SK-N-SH treated with all-trans-retinoic acid at 6 μM for 48 hours (cell line): ENCODE measurements around the gene SMDT1.

Experiments used
- ATAC-seq: fragments of 200-7000 bp; cut with Tn5 transposase; 3 replicates; pipeline ENCODE4 v1.9.1; 2020; ENCODE audit warnings: mild to moderate bottlenecking, moderate library complexity
- BACH2 ChIP-seq: fragments of 250-450 bp; sonication (Bioruptor Pico); IDR thresholded peaks from 2 replicates; pipeline ENCODE4 v1.9.0; 2021; ENCODE audit warnings: mild to moderate bottlenecking, borderline replicate concordance
- CSDC2 ChIP-seq: fragments of 250-450 bp; sonication (Bioruptor Pico); IDR thresholded peaks from 2 replicates; pipeline ENCODE4 v1.5.0; 2020; ENCODE audit warnings: mild to moderate bottlenecking, moderate library complexity
- ESRRG ChIP-seq: fragments of 250-450 bp; sonication (Bioruptor Pico); IDR thresholded peaks from 2 replicates; pipeline ENCODE4 v1.6.1; 2021; ENCODE audit warnings: mild to moderate bottlenecking
- GLIS3 ChIP-seq: fragments of 250-450 bp; sonication (Bioruptor Pico); IDR thresholded peaks from 2 replicates; pipeline ENCODE4 v1.5.0; 2020; ENCODE audit warnings: mild to moderate bottlenecking, moderate library complexity
- ISL1 ChIP-seq: fragments of 250-450 bp; sonication (Bioruptor Pico); IDR thresholded peaks from 2 replicates; pipeline ENCODE4 v2.1.2; 2022; ENCODE audit warnings: mild to moderate bottlenecking, moderate library complexity
- OSR1 ChIP-seq: fragments of 250-450 bp; sonication (Bioruptor Pico); IDR thresholded peaks from 2 replicates; pipeline ENCODE4 v1.8.0; 2022; ENCODE audit warnings: moderate library complexity, mild to moderate bottlenecking, inconsistent platforms
- PATZ1 ChIP-seq: fragments of 250-450 bp; sonication (Bioruptor Pico); IDR thresholded peaks from 2 replicates; pipeline ENCODE4 v1.8.0; 2020; ENCODE audit warnings: mild to moderate bottlenecking, moderate library complexity, borderline replicate concordance
- PPARA ChIP-seq: fragments of 250-450 bp; sonication (Bioruptor Pico); IDR thresholded peaks from 2 replicates; pipeline ENCODE4 v1.5.0; 2020; ENCODE audit warnings: mild to moderate bottlenecking, borderline replicate concordance
- RARB ChIP-seq: fragments of 250-450 bp; sonication (Bioruptor Pico); IDR thresholded peaks from 2 replicates; pipeline ENCODE4 v1.8.0; 2021; ENCODE audit warnings: mild to moderate bottlenecking, moderate library complexity
- SNAI2 ChIP-seq: fragments of 250-450 bp; sonication (Bioruptor Pico); IDR thresholded peaks from 2 replicates; pipeline ENCODE4 v1.5.0; 2020; ENCODE audit warnings: mild to moderate bottlenecking, moderate library complexity
- TCF4 ChIP-seq: fragments of 250-450 bp; sonication (Bioruptor Pico); IDR thresholded peaks from 2 replicates; pipeline ENCODE4 v1.8.0; 2021; ENCODE audit warnings: mild to moderate bottlenecking, moderate library complexity, borderline replicate concordance
- TOX ChIP-seq: fragments of 250-450 bp; sonication (Bioruptor Pico); IDR thresholded peaks from 2 replicates; pipeline ENCODE4 v1.8.0; 2021; ENCODE audit warnings: mild to moderate bottlenecking, moderate library complexity, borderline replicate concordance
- ZFP3 ChIP-seq: fragments of 250-450 bp; sonication (Bioruptor Pico); IDR thresholded peaks from 2 replicates; pipeline ENCODE4 v1.5.0; 2020; ENCODE audit warnings: mild to moderate bottlenecking, moderate library complexity
- ZFP30 ChIP-seq: fragments of 450-650 bp; formaldehyde crosslinking; IDR thresholded peaks from 2 replicates; pipeline ENCODE4 v1.5.0; 2022; ENCODE audit warnings: mild to moderate bottlenecking, moderate library complexity
- ZNF70 ChIP-seq: fragments of 450-650 bp; formaldehyde crosslinking; IDR thresholded peaks from 2 replicates; pipeline ENCODE4 v1.5.0; 2020; ENCODE audit warnings: mild to moderate bottlenecking, moderate library complexity
- ZNF8 ChIP-seq: fragments of 450-650 bp; formaldehyde crosslinking; IDR thresholded peaks from 2 replicates; pipeline ENCODE4 v1.5.0; 2020; ENCODE audit warnings: mild to moderate bottlenecking, moderate library complexity
- TF ChIP-seq, protein P1 (sequence below): fragments of 250-450 bp; sonication (Bioruptor Pico); IDR thresholded peaks from 2 replicates; pipeline ENCODE4 v1.8.0; 2021; ENCODE audit warnings: low read depth, mild to moderate bottlenecking, moderate library complexity, borderline replicate concordance
- TF ChIP-seq, protein P2 (sequence below): fragments of 250-450 bp; sonication (Bioruptor Pico); IDR thresholded peaks from 2 replicates; pipeline ENCODE4 v1.5.1; 2021; ENCODE audit warnings: mild to moderate bottlenecking, moderate library complexity

Gene SMDT1

GRCh38 chr22:42064629-42065028 lies 14.9 kb upstream of the SMDT1 start:
- TF ChIP-seq TCF4 (no peak), TOX (no peak), ZFP3 (no peak)

DNA sequence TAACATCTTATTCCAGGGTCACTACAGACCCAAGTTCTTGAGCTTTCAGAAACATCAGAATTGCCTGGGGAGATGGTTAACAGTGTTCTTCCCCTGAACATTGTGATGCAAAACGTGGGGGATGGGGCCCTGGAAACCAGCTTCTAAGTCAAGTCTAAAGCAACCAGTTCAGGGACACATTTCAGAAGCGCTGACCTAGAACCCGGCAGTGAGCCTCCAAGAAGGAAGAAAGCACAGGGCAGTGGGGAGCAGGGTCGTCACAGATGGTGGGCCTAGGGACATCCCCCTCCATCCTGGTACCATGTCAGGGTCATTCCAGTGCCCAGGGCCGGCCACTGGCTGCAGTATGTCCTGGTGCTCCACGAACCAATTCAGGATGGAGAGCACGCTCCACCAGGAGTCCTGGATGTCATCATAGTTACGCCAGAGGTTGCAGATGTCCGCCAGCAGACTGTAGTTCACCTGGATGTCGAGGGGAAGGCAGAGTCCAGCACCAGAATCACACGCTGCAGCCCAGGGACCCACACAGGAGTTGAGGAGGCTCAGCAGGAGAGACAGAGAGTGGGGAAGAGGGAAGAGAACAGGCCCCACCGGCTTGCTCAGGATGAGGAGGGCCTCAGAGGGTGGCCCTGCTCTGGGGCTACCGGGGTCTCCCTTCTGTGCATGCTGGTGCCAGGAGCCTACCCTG lies 13.9 kb upstream of the SMDT1 start:
- no peak for ATAC-seq
- TF ChIP-seq GLIS3 (CRISPR knock-in tag) (no peak), ESRRG (no peak), SNAI2 (CRISPR knock-in tag) (no peak), TCF4 (no peak), ZNF8 (CRISPR knock-in tag) (no peak), OSR1 (CRISPR knock-in tag) (no peak), PPARA (CRISPR knock-in tag) (no peak), ZNF70 (CRISPR knock-in tag) (no peak), TOX (no peak), BACH2 (CRISPR knock-in tag) (no peak)
- TF ChIP-seq, protein P1, sequence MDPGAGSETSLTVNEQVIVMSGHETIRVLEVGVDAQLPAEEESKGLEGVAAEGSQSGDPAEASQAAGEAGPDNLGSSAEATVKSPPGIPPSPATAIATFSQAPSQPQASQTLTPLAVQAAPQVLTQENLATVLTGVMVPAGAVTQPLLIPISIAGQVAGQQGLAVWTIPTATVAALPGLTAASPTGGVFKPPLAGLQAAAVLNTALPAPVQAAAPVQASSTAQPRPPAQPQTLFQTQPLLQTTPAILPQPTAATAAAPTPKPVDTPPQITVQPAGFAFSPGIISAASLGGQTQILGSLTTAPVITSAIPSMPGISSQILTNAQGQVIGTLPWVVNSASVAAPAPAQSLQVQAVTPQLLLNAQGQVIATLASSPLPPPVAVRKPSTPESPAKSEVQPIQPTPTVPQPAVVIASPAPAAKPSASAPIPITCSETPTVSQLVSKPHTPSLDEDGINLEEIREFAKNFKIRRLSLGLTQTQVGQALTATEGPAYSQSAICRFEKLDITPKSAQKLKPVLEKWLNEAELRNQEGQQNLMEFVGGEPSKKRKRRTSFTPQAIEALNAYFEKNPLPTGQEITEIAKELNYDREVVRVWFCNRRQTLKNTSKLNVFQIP (CRISPR knock-in tag): no peak
- TF ChIP-seq, protein P2, sequence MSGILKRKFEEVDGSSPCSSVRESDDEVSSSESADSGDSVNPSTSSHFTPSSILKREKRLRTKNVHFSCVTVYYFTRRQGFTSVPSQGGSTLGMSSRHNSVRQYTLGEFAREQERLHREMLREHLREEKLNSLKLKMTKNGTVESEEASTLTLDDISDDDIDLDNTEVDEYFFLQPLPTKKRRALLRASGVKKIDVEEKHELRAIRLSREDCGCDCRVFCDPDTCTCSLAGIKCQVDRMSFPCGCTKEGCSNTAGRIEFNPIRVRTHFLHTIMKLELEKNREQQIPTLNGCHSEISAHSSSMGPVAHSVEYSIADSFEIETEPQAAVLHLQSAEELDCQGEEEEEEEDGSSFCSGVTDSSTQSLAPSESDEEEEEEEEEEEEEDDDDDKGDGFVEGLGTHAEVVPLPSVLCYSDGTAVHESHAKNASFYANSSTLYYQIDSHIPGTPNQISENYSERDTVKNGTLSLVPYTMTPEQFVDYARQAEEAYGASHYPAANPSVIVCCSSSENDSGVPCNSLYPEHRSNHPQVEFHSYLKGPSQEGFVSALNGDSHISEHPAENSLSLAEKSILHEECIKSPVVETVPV: no peak

More at GRCh38 chr22:42064629-42065028, 14.9 kb upstream of the SMDT1 start:
- no peak for ATAC-seq

DNA sequence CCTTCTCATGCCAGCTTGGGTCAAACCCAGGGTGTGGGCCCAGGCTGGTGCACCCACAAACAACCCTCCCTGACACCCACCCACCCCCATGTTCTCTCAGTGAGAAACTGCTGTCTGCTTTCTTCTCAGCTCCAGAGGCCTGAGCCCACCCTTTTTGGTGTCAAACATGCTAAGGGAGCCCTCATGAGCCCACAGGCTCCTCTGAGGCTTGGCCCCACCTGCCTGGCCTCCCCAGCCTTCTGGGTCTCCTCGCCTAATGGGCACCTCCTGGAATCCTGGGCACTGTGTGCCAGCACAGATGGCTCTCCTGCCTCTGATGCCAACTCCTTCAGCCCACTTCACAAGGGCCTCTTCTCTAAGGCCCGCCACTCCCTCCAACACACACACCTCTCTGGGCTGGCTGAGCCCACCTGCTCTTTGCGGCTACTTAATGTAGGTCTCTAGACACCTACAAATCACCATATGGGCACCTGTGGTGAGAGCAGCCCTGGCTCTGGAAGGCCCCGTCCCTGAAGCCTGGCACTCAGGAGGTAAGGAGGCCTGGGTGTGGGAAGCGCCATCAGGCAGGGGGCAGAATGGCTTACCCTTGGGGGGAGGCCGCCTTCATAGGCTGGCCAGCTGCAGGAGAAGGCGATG lies 13.3 kb upstream of the SMDT1 start:
- no peak for ATAC-seq
- TF ChIP-seq, protein P1 (CRISPR knock-in tag): no peak
- no peak for TF ChIP-seq GLIS3 (CRISPR knock-in tag)
- no peak for TF ChIP-seq OSR1 (CRISPR knock-in tag)
- TF ChIP-seq CSDC2 (CRISPR knock-in tag): no peak
- TF ChIP-seq BACH2 (CRISPR knock-in tag): no peak
- TF ChIP-seq PATZ1 (CRISPR knock-in tag): no peak
- no peak for TF ChIP-seq ZNF70 (CRISPR knock-in tag)

DNA sequence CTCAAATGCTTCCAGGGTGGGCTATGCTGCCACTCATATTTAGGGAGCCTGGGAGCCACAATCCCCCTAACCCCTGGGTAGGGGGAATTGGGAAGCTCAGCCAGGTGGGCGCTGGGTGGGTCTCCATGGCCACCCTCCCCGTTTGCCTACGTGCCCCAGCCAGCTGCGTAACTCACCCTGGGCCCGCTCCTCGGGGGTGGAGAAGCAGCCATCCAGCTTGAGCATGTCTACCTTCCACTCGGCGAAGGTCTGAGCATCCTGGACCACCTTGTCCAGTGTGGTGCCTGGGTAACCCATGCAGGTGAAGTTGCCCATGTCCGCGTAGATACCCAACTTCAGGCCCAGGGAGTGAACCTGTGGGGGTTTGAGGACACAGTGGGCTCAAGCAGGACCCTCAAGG lies 12.6 kb upstream of the SMDT1 start:
- no peak for TF ChIP-seq ISL1 (CRISPR knock-in tag)
- TF ChIP-seq ESRRG: no peak
- TF ChIP-seq ZFP30: no peak
- no peak for TF ChIP-seq RARB
- TF ChIP-seq GLIS3 (CRISPR knock-in tag): no peak
- no peak for ATAC-seq

GRCh38 chr22:42067671-42068251 lies 11.7 kb upstream of the SMDT1 start:
- TF ChIP-seq ZNF8 (CRISPR knock-in tag) (no peak), ISL1 (CRISPR knock-in tag) (no peak)
- TF ChIP-seq, all 23 proteins: peak for 0
- ATAC-seq: no peak
